ENCODE results near the gene TANGO6.
"Not testable (repeated sequence)": the region's sequence is repeated elsewhere in the genome, so short reads cannot be mapped to it uniquely, and the experiment has no call there.

TANGO6 gene

DNA sequence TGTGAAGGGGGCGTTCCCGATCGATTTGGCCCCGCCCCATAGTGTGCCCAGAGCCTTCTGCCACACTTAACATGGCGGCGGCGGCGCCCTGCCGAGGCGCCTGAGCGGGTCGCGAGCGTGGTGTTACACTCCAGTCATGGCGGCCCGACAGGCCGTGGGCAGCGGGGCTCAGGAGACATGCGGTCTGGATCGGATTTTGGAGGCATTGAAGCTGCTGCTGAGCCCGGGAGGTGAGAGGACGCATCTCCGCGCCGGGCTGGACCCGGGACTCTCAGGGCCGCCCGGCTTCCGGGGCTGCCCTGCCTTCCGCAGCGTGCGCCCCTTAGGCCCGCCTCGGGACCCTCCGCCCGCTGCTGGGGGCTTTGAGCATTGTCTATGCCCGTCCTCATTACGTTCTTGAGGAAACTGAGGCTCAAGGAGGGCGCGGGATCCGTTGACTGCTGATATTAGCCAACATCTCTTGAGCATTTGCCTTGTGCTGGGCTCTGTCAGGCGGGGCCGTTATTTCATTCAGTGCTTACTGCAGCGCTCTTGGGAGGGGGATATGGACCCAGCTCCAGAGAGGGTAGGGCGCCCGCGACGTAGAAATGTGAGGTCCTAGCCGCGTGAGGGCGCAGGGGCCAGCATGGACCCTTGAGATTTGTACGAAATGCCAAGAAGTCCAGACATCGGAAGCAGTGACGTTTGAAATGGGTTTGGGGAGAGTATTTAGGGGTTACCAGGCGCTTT lies at the start of gene TANGO6:
Gene TANGO6, plus strand, starts transcription at position 50 of the 729 bp plus-strand sequence. Its CDS starts 87 bp downstream, at position 137.
- peak; percentile 88 to 92 for DNase-seq

- no peak for DNase-seq
Observed at GRCh38 chr16:68798398-68798797, 44.9 kb upstream of the TANGO6 start.

DNA sequence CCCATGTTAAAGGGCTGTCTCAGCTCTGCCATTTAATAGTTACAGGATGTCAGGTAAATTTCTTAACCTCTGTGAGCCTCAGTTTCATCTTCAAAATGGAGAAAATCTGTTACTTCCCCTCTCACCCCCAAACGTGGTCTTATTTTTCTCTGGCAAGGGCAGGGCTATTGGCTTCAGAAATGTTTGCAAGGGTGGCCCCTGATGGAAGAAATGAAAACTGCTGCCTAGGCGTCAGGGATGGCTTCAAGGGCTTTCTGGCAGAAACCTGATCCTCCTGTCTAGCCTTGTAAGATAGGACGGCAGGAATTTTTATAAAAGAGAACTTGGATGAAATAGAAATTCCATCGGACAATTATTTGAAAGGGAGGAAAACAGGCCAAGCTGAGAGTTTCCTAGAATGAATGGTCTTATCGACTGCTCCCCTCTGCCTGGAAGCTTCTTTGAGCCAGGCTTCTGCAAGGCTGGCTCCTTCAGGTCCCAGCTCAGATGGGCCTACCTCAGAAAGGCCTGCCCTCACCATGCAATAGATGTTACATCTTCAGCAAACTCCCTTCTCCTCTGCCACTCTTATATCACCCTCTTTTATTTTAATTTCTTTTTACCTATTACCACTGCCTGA lies 43.0 kb upstream of the TANGO6 start:
- DNase-seq: peak; percentile 80 to 85

- no peak for DNase-seq
Observed at GRCh38 chr16:68802190-68802589, 41.1 kb upstream of the TANGO6 start.

GRCh38 chr16:68806422-68806821 lies 36.9 kb upstream of the TANGO6 start:
- DNase-seq: no peak

- DNase-seq: no peak
Observed at GRCh38 chr16:68806981-68807380, 36.4 kb upstream of the TANGO6 start.

GRCh38 chr16:68814516-68814915 lies 28.8 kb upstream of the TANGO6 start:
- no peak for DNase-seq

GRCh38 chr16:68823401-68824135 lies 19.8 kb upstream of the TANGO6 start:
- DNase-seq: no peak

DNA sequence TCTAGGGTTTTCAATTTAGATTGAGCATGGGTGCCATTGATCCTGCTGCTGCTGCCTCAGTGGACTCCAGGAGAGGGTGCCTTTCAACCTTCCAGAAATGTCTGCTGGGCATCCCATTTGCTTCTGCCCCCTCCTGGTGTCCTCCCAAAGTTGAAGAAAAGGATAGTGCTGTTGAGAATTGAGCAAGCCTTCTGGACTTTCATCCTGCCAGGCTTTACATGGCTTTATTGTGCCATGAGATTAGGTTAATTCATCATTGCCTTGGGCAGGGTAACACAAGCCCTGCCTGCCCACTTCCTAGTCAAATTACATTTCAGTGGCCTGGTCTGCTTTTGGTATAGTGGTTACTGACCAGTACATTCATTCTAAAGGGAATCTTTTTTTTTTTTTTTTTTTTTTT lies 17.9 kb upstream of the TANGO6 start:
- no peak for DNase-seq

DNA sequence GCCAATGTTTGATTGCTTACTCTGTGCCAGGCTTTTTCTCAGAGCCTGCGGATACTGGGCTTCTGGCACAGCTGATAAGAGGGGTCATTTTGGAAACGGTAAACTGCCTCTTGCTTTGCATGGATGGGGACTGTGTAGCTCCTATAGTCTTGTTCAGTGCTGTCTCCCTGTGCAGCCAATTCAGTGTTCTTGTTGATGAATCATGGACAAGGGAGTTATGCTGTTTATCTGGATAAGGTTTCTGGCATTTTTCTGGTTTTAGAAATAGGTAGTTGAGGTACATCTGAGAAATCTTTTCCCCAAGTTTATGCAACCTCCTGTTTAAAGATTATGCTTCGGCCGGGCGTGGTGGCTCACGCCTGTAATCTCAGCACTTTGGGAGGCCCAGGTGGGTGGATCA lies 16.7 kb upstream of the TANGO6 start:
- no peak for DNase-seq

DNA sequence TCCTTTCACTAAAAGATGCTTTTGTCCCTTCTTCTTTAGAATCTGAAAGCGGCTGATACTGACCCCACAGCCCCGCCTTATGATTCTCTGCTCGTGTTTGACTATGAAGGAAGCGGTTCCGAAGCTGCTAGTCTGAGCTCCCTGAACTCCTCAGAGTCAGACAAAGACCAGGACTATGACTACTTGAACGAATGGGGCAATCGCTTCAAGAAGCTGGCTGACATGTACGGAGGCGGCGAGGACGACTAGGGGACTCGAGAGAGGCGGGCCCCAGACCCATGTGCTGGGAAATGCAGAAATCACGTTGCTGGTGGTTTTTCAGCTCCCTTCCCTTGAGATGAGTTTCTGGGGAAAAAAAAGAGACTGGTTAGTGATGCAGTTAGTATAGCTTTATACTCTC lies 10.1 kb upstream of the TANGO6 start:
- no peak for DNase-seq

DNA sequence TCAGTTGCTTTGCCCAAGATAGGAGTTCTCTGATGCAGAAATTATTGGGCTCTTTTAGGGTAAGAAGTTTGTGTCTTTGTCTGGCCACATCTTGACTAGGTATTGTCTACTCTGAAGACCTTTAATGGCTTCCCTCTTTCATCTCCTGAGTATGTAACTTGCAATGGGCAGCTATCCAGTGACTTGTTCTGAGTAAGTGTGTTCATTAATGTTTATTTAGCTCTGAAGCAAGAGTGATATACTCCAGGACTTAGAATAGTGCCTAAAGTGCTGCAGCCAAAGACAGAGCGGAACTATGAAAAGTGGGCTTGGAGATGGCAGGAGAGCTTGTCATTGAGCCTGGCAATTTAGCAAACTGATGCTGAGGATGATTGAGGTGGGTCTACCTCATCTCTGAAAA lies 8.8 kb upstream of the TANGO6 start:
- no peak for DNase-seq

DNA sequence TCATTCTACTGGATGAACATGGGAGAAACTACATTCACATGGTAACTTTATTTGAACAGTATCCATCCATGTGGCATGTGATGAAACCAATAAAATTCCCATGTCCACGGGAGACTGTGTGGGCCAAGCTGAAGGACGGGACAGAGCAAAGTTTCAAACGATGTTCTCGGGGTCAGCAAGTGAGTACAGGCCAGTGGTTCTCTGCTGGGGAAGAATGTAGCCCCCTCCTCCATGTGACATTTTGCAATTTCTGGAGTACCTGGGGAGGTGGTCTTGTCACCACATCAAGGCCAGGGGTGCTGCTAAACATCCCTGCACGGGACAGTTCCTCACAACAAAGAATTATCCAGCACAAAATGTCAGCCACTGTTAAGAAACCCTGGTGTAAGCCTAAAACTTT lies 7.4 kb upstream of the TANGO6 start:
- DNase-seq: no peak

DNA sequence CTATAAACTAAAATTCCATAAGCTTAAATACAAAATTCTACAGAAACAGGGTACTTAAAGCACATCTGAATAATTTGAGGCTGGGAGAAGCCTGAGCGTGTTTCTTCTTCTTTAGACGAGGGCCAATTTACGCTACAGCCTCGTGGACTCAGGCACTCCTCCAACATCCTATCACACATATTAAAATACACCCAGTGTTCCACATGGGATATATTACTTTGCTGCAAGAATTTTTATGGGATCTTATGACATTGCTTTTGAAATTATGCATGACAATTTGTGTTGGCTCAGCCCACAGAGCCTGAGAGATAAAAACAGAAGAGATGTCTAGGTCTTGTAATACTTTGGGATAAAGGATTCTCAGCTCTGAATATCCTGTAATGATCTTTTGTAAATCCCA lies 3.5 kb upstream of the TANGO6 start:
- DNase-seq: no peak

GRCh38 chr16:68842964-68843481 lies 308 bp upstream of the TANGO6 start:
- DNase-seq: not testable (repeated sequence)

DNA sequence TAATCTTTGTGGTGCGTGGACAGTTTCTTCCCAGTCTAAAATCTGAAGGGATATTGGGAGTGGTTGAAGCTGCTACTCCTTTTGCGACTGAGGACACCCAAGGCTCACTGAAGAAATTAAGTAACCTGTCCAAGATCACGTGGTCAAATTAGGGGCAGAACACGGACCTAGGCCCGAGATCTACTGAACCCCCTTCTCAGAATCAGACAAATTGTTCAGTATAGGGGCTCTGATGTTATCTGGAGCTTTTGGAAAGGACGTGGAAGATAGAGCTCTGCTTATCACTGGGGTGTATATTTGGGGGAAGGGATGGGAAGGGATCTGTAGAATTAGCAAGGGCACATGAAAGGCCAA lies 857 bp downstream of the TANGO6 start:
- no peak for DNase-seq

DNA sequence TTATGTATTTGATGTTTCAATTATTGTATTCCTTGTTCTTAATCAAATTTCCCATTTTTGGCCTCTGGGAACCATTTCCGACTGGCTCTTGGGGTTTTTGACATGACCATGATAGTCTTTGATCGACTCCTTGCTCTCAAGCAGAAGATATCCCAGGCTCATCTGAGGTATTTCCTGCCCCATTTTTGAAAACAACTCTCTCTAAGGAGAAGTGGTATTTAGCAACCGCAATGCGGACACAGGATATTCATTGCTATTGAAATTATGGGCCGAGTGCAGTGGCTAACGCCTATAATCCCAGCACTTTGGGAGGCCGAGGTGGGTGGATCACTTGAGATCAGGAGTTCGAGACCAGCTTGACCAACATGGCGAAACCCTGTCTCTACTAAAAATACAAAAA lies 5.5 kb downstream of the TANGO6 start:
- DNase-seq: no peak

DNA sequence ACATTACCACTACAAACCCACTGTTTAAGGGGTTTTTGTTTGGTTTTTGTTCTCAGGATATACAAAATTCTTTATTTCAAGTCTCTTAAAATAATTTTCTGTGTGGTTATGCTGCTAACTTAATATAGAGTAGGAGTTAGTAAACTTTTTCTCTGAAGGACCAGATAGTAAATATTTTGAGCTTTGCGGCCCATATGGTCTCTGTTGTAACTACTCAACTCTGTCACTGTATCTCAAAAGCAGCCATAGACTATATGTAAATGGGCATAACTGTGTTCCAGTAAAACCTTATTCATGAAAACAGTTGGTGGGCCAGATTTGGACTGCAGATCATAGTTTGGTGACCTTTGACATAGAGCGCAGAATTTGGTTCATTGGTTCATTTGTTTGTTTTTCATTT lies 7.2 kb downstream of the TANGO6 start:
- DNase-seq: no peak

DNA sequence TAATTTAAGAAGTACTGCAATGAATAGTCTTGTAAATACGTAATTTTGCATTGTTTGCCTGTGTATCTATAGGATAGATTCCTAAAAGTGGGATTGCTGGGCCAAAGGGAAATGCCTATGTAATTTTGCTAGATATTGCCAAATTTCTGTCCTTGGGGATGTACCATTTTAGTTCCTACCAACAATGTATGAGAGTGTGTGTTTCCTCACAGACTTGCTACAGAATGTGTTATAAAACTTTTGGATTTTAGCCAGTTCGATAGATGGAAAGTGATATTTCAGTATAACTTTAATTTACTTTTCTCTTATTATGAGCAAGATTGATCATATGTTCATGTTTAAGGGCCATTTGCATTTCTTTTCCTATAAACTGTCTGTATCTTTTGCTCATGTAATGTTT lies 8.3 kb downstream of the TANGO6 start:
- no peak for DNase-seq

DNA sequence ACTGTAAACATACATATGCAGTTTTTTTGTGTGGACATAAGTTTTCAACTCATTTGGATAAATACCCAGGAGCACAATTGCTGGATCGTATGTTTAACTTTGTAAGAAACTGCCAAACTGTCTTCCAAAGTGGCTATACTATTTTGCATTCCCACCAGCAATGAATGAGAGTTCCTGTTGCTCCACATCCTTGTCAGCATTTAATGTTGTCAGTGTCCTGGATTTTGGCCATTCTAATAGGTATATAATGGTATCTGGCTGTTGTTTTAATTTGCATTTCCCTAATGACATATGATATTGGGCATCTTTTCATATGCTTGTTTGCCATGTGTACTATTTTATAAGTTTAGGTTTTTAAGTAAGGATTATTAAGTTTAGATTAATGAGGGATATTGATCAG lies 14.1 kb downstream of the TANGO6 start:
- DNase-seq: no peak

DNA sequence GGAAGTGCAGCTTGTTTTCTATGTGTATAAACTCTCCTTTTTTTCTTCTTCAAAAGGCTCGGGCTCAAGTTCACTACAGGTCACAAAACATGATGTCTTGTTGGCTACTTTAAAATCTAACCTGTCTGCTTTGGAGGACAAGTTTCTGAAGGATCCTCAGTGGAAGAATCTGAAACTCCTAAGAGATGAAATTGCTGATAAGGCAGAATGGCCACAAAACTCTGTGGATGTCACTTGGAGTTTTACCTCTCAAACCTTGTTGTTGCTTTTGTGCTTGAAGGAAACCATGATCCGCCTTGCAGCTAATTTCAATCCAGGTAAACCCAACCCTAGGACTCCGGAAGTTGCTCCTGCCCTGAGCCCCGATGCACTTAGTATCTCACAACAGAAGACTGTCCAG lies 16.5 kb downstream of the TANGO6 start:
- no peak for DNase-seq

- DNase-seq: no peak
Observed at GRCh38 chr16:68860978-68861892, 17.9 kb downstream of the TANGO6 start.

DNA sequence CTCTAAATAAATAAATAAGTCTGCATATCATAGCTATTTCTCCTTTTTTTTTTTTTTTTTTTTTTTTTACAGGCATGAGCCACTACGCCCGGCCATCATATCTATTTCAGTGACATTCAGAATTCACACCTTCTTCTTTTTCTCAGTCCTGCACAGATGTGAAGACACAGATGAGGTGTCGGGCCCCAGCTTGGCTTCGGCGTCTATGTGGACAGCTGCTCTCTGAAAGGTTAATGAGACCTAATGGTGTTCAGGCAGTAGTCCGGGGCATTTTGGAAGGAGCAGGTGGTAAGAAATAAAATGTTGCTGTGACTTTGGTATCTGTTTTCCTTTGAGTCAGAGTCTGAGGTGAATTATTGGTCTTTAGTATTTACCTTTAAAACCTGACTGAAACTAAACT lies 23.6 kb downstream of the TANGO6 start:
- peak in 1 of 2 experiments; percentile 26 for DNase-seq
